Measurements from ENCODE around the gene IGFBP7. TPM values are rescaled to one million over a fixed set of nuclear protein-coding genes. Genes with fewer than 3 reads are reported as not detected.

Gene IGFBP7
- total and polyA plus RNA-seq, 2 of the 8 experiments (the other 6 are each of a cell fraction or from before 2014, with no cell fraction given) = 0.17 to 0.48 TPM

GRCh38 chr4:56995525-56995924 lies 114.7 kb downstream of the IGFBP7 start (continued):
- TF ChIP-seq NANOG (IDR thresholded peaks at IDR 0.05; ENCODE audit: insufficient read depth, low read depth, low read length, poor library complexity, severe bottlenecking) (no peak), YY1 (IDR thresholded peaks at IDR 0.05; ENCODE audit: low read depth, low read length) (no peak), RNF2 (IDR thresholded peaks at IDR 0.05; ENCODE audit: borderline replicate concordance, low read depth, low read length, missing control alignments, poor library complexity, severe bottlenecking) (no peak), ZNF274 (IDR thresholded peaks at IDR 0.05; ENCODE audit: borderline replicate concordance, extremely low read depth, low read length) (no peak), JUN (IDR thresholded peaks at IDR 0.05; ENCODE audit: low read depth, low read length) (no peak), GABPA (IDR thresholded peaks at IDR 0.05; ENCODE audit: borderline replicate concordance, insufficient read depth, low read length) (no peak), EZH2 (IDR thresholded peaks at IDR 0.05; ENCODE audit: low read depth, low read length, severe bottlenecking) (no peak)
